ENCODE data around the gene VRK3. TPM values are rescaled to one million over a fixed set of nuclear protein-coding genes. Genes with fewer than 3 reads are reported as not detected.

Gene VRK3
- total and polyA plus RNA-seq, 2 of the 4 experiments (the other 2 are of a cell fraction) = 28.7 to 35.8 TPM

GRCh38 chr19:49950590-49950948 lies 74.6 kb downstream of the VRK3 start:
- in situ Hi-C loops (cut with MboI; ENCODE audit: low sequenced_read_pairs) = no loop called here
- no peak for ATAC-seq (ENCODE audit: low read depth)
- no peak overlapping the region for H2BK15ac ChIP-seq (ENCODE audit: low read depth, low read length)
- no peaks in the 10 kb centered on the region for H3K4me1 ChIP-seq (ENCODE audit: control insufficient read depth, insufficient read depth, low read length)
- H2BK20ac ChIP-seq (ENCODE audit: low read depth, low read length) = no peak overlapping the region
- intact Hi-C loops (cut with micrococcal nuclease) = no loop called here
- H3K9me3 ChIP-seq (ENCODE audit: control insufficient read depth, insufficient read depth, low read length) = no peaks in the 10 kb centered on the region
- no peak overlapping the region for H3K18ac ChIP-seq (ENCODE audit: low read depth, low read length)
- WGBS, 2 experiments (ENCODE audit: extremely low coverage in 2 of 2, insufficient read length in 1 of 2) = 67% methylated on average over 2 of the region's 5 CpGs; no CpG with 5 or more reads in 1 of the 2 experiments
- H3K56ac ChIP-seq (ENCODE audit: extremely low read depth, insufficient read depth, low read length) = no peak overlapping the region
- H3K36me3 ChIP-seq (ENCODE audit: control insufficient read depth, insufficient read depth, low read length) = no peaks in the 10 kb centered on the region
- no peaks in the 10 kb centered on the region for H3K9me1 ChIP-seq (ENCODE audit: insufficient read depth, low read length)
- H3K4me2 ChIP-seq (ENCODE audit: low read depth, low read length) = no peak overlapping the region
- H3K14ac ChIP-seq (replicated peaks; ENCODE audit: low read depth, low read length) = no peak overlapping the region
- H4K20me1 ChIP-seq (ENCODE audit: insufficient read depth, low read length) = no peaks in the 10 kb centered on the region
- H3K9ac ChIP-seq (ENCODE audit: low read depth, low read length) = no peak overlapping the region
- no TSS peak for BruUV-seq (replicated peaks)
- H2AK9ac ChIP-seq (replicated peaks; ENCODE audit: low read depth, low read length, poor library complexity) = no peak overlapping the region
- no peaks in the 10 kb centered on the region for H3K79me1 ChIP-seq (ENCODE audit: low read depth in 1 of 2, low read length in 2 of 2)
- TF ChIP-seq CHD1 (IDR thresholded peaks at IDR 0.05; ENCODE audit: low read depth, low read length) (no peak), ELK1 (IDR thresholded peaks at IDR 0.05; ENCODE audit: borderline replicate concordance, low read depth, low read length) (no peak), USF2 (IDR thresholded peaks at IDR 0.05; ENCODE audit: low read depth, low read length) (no peak), RCOR1 (IDR thresholded peaks at IDR 0.05; ENCODE audit: insufficient replicate concordance, low read length) (no peak), POLR2A (IDR thresholded peaks at IDR 0.05; ENCODE audit: low read depth, low read length) (no peak)
- H3K4me3 ChIP-seq (ENCODE audit: insufficient read depth, low read depth, low read length) = no peak overlapping the region
- no peak overlapping the region for H3K27ac ChIP-seq (ENCODE audit: insufficient read depth, low read length)
- no peak overlapping the region for H2AFZ ChIP-seq (replicated peaks; ENCODE audit: low read length, poor library complexity)
- no peak overlapping the region for H2BK120ac ChIP-seq (ENCODE audit: low read depth, low read length)
- no peak overlapping the region for H2BK5ac ChIP-seq (ENCODE audit: low read depth, low read length, poor library complexity, severe bottlenecking)
- H3K4ac ChIP-seq (ENCODE audit: low read depth, low read length) = no peak overlapping the region
- no peak overlapping the region for H4K8ac ChIP-seq (ENCODE audit: low read depth in 2 of 2, low read length in 2 of 2)
- CTCF ChIA-PET = no interaction called here
- H3K23ac ChIP-seq (ENCODE audit: low read depth, low read length) = no peak overlapping the region
- H4K91ac ChIP-seq (ENCODE audit: insufficient read depth, low read depth, low read length) = no peak overlapping the region
- POLR2A ChIA-PET (ENCODE audit: unreplicated experiment) = no interaction called here
- no peak overlapping the region for H4K5ac ChIP-seq (ENCODE audit: low read depth, low read length)
- DNase-seq = no peak
- dilution Hi-C loops (cut with HindIII; ENCODE audit: low sequenced_read_pairs, unreplicated experiment) = no loop called here
- peaks cover 9% of the 10 kb centered on the region for H3K27me3 ChIP-seq (ENCODE audit: control insufficient read depth, insufficient read depth, low read length)
- H2AK5ac ChIP-seq (ENCODE audit: low read depth, low read length) = no peak overlapping the region

Measured in IMR-90 (cell line).